Stomach (tissue), 4 donors: Measurements from ENCODE around the gene XPOT.

Experiments
- POLR2A ChIP-seq, 4 donors: fragments of 450-650 bp; IDR thresholded peaks; one replicate each; pipeline ENCODE4 v1.6.1; 2016; ENCODE audit warnings: antibody characterized with exemption in 4 of 4, control low read depth in 2 of 4, mild to moderate bottlenecking in 1 of 4, moderate library complexity in 1 of 4
- TF ChIP-seq, protein P1 (sequence below), 7 experiments: fragments of 450-650 bp in 4 of 7; fragments of 200-600 bp in 3 of 7; sonication (generic) in 3 of 7; IDR thresholded peaks; one replicate each; pipeline ENCODE4 v1.5.1; 2016 to 2019; ENCODE audit warnings: antibody characterized with exemption in 7 of 7, control low read depth in 2 of 7, mild to moderate bottlenecking in 1 of 7

DNA sequence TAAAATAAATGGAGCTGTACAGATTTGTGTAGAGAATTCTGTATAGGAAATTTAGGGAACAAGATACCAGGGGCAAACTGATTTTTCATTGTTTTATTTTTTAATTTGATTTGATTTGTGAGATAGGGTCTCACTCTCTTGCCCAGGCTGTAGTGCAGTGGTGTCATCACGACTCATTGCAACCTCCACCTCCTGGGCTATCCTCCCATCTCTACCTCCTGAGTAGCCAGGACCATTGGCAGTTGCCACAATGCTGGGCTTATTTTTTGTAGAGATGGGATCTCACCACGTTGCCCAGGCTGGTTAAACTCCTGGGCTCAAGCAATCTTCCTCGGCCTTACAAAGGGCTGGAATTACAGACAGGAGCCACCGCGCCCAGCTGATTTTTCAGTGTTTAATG is 29.7 kb downstream of the XPOT start:
- TF ChIP-seq, protein P1, sequence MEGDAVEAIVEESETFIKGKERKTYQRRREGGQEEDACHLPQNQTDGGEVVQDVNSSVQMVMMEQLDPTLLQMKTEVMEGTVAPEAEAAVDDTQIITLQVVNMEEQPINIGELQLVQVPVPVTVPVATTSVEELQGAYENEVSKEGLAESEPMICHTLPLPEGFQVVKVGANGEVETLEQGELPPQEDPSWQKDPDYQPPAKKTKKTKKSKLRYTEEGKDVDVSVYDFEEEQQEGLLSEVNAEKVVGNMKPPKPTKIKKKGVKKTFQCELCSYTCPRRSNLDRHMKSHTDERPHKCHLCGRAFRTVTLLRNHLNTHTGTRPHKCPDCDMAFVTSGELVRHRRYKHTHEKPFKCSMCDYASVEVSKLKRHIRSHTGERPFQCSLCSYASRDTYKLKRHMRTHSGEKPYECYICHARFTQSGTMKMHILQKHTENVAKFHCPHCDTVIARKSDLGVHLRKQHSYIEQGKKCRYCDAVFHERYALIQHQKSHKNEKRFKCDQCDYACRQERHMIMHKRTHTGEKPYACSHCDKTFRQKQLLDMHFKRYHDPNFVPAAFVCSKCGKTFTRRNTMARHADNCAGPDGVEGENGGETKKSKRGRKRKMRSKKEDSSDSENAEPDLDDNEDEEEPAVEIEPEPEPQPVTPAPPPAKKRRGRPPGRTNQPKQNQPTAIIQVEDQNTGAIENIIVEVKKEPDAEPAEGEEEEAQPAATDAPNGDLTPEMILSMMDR (IDR thresholded peaks at IDR 0.05), result no peak
- no peak for TF ChIP-seq POLR2A (IDR thresholded peaks at IDR 0.05)
